Kidney (tissue), 14 donors: ENCODE measurements around the gene GPRC5D. TPM values are rescaled to one million over a fixed set of nuclear protein-coding genes. Genes with fewer than 3 reads are reported as not detected.

Experiments used
- DNase-seq, 5 donors: peaks; one replicate each; pipeline ENCODE4 v3.0.0-alpha.2; 2013 to 2020
- FAIRE-seq: peaks from 2 replicates; lab custom pipeline; 2012; peaks lifted over from hg19 to GRCh38; lab: Jason Lieb, UNC
- H3K27ac ChIP-seq, 2 donors: one replicate each; pipeline ENCODE4 v1.7.0; 2013; ENCODE audit warnings: low read depth in 2 of 2, low read length in 2 of 2, inconsistent platforms in 1 of 2
- H3K27me3 ChIP-seq: one replicate; pipeline ENCODE4 v1.7.1; 2013; ENCODE audit warnings: low read length, inconsistent platforms; ENCODE audit not compliant: control insufficient read depth, insufficient read depth
- H3K36me3 ChIP-seq, 3 donors: one replicate each; pipeline versions ENCODE4 v1.7.0 to v1.7.1; 2013; ENCODE audit warnings: low read length in 3 of 3, control low read depth in 1 of 3, inconsistent platforms in 1 of 3; ENCODE audit not compliant: insufficient read depth in 3 of 3, control insufficient read depth in 2 of 3
- H3K4me1 ChIP-seq, 3 donors: one replicate each; pipeline versions ENCODE4 v1.7.0 to v1.7.1; 2013; ENCODE audit warnings: low read length in 3 of 3, inconsistent platforms in 1 of 3, low read depth in 1 of 3; ENCODE audit not compliant: control insufficient read depth in 2 of 3, insufficient read depth in 2 of 3
- H3K4me3 ChIP-seq, 3 donors: one replicate each; pipeline versions ENCODE4 v1.7.0 to v1.8.1; 2013; ENCODE audit warnings: low read length in 3 of 3, control low read depth in 1 of 3, inconsistent platforms in 1 of 3
- H3K9ac ChIP-seq, 3 donors: one replicate each; pipeline versions ENCODE4 v1.7.0 to v1.7.1; 2013; ENCODE audit warnings: low read length in 3 of 3, control low read depth in 1 of 3, inconsistent platforms in 1 of 3
- H3K9me3 ChIP-seq, 3 donors: one replicate each; pipeline versions ENCODE4 v1.7.0 to v1.7.1; 2013; ENCODE audit warnings: low read length in 3 of 3, control low read depth in 1 of 3, inconsistent platforms in 1 of 3; ENCODE audit not compliant: control insufficient read depth in 2 of 3, insufficient read depth in 1 of 3
- intact Hi-C: fragments of 100-400 bp; cut with DNase I; formaldehyde crosslinking; loops from one replicate; pipeline ENCODE4 v1.11.1; 2022
- polyA plus RNA-seq: library from polyadenylated mRNA; stranded (reverse); fragments of 350-450 nt; fragmentation: Illumina TruSeq; extraction: RNeasy Lipid Tissue Mini Kit (QIAGEN cat#74804); gene quantifications from one replicate; pipeline ENCODE4 v1.2.3, GENCODE V29; 2014; ENCODE audit warnings: low read depth, low replicate concordance; ENCODE audit not compliant: insufficient read depth
- total RNA-seq: library from RNA; stranded (reverse); fragmentation: NEBNext Ultra II Directional; extraction: Animal tissue kit (Norgen Biotek cat#: 25700); gene quantifications from one replicate; pipeline ENCODE4 v1.2.1, GENCODE V29; 2021
- TF ChIP-seq, protein P1 (sequence below): IDR thresholded peaks from 3 replicates; pipeline ENCODE4 v1.5.1; 2012; ENCODE audit warnings: mild to moderate bottlenecking, moderate library complexity, borderline replicate concordance; ENCODE audit not compliant: insufficient read depth; ENCODE audit errors: extremely low read depth
- donor health status: control.
- donor health status: control.
- donor health status: control.
- donor health status: control.
- donor health status: control.
- donor health status: DM: yes; HTN: yes; CAD: no.
- donor health status: Normal renal cell carcinoma (clear cell type).

The GPRC5D gene
- total and polyA plus RNA-seq, 2 donors from 2014 or later = 0.25 TPM; not detected in 1

GRCh38 chr12:12930633-12931219 lies 21.2 kb downstream of the GPRC5D start:
- H3K27me3 ChIP-seq = no peaks in the 10 kb centered on the region
- no peaks in the 10 kb centered on the region for H3K36me3 ChIP-seq
- no peak overlapping the region for H3K4me3 ChIP-seq
- H3K9ac ChIP-seq = no peak overlapping the region
- no peaks in the 10 kb centered on the region for H3K4me1 ChIP-seq
- H3K9me3 ChIP-seq = no peaks in the 10 kb centered on the region
- no peak overlapping the region for H3K27ac ChIP-seq
- no peak for FAIRE-seq
- TF ChIP-seq, protein P1, sequence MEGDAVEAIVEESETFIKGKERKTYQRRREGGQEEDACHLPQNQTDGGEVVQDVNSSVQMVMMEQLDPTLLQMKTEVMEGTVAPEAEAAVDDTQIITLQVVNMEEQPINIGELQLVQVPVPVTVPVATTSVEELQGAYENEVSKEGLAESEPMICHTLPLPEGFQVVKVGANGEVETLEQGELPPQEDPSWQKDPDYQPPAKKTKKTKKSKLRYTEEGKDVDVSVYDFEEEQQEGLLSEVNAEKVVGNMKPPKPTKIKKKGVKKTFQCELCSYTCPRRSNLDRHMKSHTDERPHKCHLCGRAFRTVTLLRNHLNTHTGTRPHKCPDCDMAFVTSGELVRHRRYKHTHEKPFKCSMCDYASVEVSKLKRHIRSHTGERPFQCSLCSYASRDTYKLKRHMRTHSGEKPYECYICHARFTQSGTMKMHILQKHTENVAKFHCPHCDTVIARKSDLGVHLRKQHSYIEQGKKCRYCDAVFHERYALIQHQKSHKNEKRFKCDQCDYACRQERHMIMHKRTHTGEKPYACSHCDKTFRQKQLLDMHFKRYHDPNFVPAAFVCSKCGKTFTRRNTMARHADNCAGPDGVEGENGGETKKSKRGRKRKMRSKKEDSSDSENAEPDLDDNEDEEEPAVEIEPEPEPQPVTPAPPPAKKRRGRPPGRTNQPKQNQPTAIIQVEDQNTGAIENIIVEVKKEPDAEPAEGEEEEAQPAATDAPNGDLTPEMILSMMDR = no peak
- DNase-seq = no peak
- intact Hi-C loops = no loop called here

DNA sequence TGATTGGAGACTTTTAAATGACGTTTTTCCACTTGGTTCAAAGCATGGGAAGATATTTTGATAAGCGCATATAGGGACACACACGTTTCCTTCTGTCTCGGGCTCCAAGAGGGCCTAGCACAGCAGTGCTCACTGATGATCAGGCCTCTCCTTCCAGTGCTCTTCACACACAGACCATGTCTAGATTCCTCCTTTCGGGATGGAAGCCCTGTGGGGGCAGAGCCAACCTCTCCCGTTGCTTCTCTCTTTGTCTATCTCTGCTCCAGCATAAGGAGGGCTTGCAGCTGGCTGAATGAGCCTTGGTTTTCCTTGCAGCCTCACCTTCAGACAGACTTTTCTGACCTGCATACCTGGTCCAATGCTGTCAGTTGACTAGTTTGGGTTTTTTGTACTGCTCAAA lies 22.3 kb downstream of the GPRC5D start:
- no peak overlapping the region for H3K27ac ChIP-seq
- H3K9ac ChIP-seq = no peak overlapping the region
- H3K4me3 ChIP-seq = no peak overlapping the region
- no peaks in the 10 kb centered on the region for H3K27me3 ChIP-seq
- DNase-seq = no peak
- intact Hi-C loops = no loop called here
- no peaks in the 10 kb centered on the region for H3K9me3 ChIP-seq
- no peaks in the 10 kb centered on the region for H3K36me3 ChIP-seq
- FAIRE-seq = no peak
- TF ChIP-seq, protein P1 = no peak
- H3K4me1 ChIP-seq = no peaks in the 10 kb centered on the region

GRCh38 chr12:12927211-12928079 lies 24.5 kb downstream of the GPRC5D start:
- FAIRE-seq = no peak

More at GRCh38 chr12:12927211-12928079, 24.5 kb downstream of the GPRC5D start:
- no peaks in the 10 kb centered on the region for H3K9me3 ChIP-seq
- peak overlapping the region in 1 of 2 donors; percentile 32 for H3K27ac ChIP-seq
- no peaks in the 10 kb centered on the region for H3K36me3 ChIP-seq
- no peaks in the 10 kb centered on the region for H3K27me3 ChIP-seq
- TF ChIP-seq, protein P1 = no peak
- H3K4me1 ChIP-seq = no peaks in the 10 kb centered on the region
- H3K9ac ChIP-seq = peak overlapping the region in 1 of 3 donors; percentile 55
- H3K4me3 ChIP-seq = peak overlapping the region; percentile 46 to 67 (median 66)
- intact Hi-C loops = no loop called here
- peak; percentile 75 to 93 (median 80) for DNase-seq
